Measurements from ENCODE around the gene MSLN.

DNA sequence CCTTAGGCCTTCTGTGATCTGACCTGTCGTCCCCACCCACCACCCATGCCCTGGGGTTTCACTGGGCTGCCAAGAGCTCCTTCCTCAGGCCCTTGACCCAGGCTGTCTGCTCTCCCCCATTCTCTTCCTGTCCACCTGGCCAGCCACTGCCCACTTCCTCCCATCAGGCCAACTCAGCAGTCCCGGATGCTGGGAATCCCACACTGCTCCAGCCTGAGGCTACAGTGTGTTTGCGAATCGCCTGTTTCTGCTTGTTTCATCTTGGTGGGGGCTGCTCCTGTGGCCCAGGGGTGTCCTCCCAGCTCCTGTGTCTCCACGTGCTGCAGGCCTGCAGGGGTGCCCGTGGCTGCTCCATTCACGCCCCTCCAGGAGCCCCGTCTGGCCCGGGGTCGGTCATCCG, 46.5 kb upstream of the MSLN start:
- TF ChIP-seq, protein P1, sequence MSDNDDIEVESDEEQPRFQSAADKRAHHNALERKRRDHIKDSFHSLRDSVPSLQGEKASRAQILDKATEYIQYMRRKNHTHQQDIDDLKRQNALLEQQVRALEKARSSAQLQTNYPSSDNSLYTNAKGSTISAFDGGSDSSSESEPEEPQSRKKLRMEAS (IDR thresholded peaks at IDR 0.05; ENCODE audit: low read depth, low read length), result no peak
- TF ChIP-seq CTCF (IDR thresholded peaks at IDR 0.05; ENCODE audit: low read depth, low read length) (no peak), MYC (IDR thresholded peaks at IDR 0.05; ENCODE audit: low read depth, low read length) (no peak), POLR2A (IDR thresholded peaks at IDR 0.05; ENCODE audit: extremely low read depth, insufficient read length) (no peak)

Data from NB4 (cell line).